Keratinocyte (primary cell): ENCODE data around the gene NDUFA7. TPM values are rescaled to one million over a fixed set of nuclear protein-coding genes. Genes with fewer than 3 reads are reported as not detected.
"Not testable (repeated sequence)": the region's sequence is repeated elsewhere in the genome, so short reads cannot be mapped to it uniquely, and the experiment has no call there.

ENCODE experiments used
- DNase-seq: peaks from one replicate; pipeline ENCODE4 v3.0.0-alpha.2; 2011; ENCODE audit warnings: low read depth, missing footprints, low spot score
- FAIRE-seq: peaks from 2 replicates; lab custom pipeline; 2011; peaks lifted over from hg19 to GRCh38; lab: Jason Lieb, UNC
- H2AFZ ChIP-seq: 2 replicates; pipeline ENCODE4 v1.6.0; 2012; ENCODE audit warnings: low read length, control low read depth, inconsistent platforms; ENCODE audit not compliant: control insufficient read depth
- H3K27ac ChIP-seq: 2 replicates; pipeline ENCODE4 v1.5.1; 2011; ENCODE audit warnings: low read length; ENCODE audit not compliant: control insufficient read depth, insufficient read depth
- H3K27me3 ChIP-seq: 3 replicates; pipeline ENCODE4 v1.6.0; 2011; ENCODE audit warnings: low read length; ENCODE audit not compliant: control insufficient read depth, insufficient read depth; ENCODE audit errors: extremely low read depth
- H3K36me3 ChIP-seq, 2 experiments: 2 replicates in 1 of 2; 3 replicates in 1 of 2; pipeline ENCODE4 v1.5.1; 2011; ENCODE audit warnings: low read length in 2 of 2, mild to moderate bottlenecking in 1 of 2; ENCODE audit not compliant: control insufficient read depth in 2 of 2, insufficient read depth in 2 of 2; ENCODE audit errors: extremely low read depth in 1 of 2
- H3K4me1 ChIP-seq: 3 replicates; pipeline ENCODE4 v1.5.1; 2011; ENCODE audit warnings: low read length; ENCODE audit not compliant: control insufficient read depth, insufficient read depth; ENCODE audit errors: extremely low read depth
- H3K4me2 ChIP-seq: 3 replicates; pipeline ENCODE4 v1.6.0; 2011; ENCODE audit warnings: low read depth, low read length; ENCODE audit not compliant: control insufficient read depth, insufficient read depth; ENCODE audit errors: extremely low read depth
- H3K4me3 ChIP-seq, 3 experiments: fragments of 200-600 bp in 1 of 3; sonication (generic) in 1 of 3; 2 replicates in 2 of 3; 3 replicates in 1 of 3; pipeline ENCODE4 v1.5.1; 2011 to 2016; ENCODE audit warnings: low read length in 3 of 3, mild to moderate bottlenecking in 3 of 3, control low read depth in 2 of 3, inconsistent platforms in 1 of 3, low read depth in 1 of 3, mixed read lengths in 1 of 3, mixed run types in 1 of 3, moderate library complexity in 1 of 3; ENCODE audit not compliant: control insufficient read depth in 2 of 3, insufficient read depth in 2 of 3; ENCODE audit errors: extremely low read depth in 1 of 3
- H3K79me2 ChIP-seq: 2 replicates; pipeline ENCODE4 v1.6.0; 2012; ENCODE audit warnings: low read length; ENCODE audit not compliant: control insufficient read depth, insufficient read depth
- H3K9ac ChIP-seq: 3 replicates; pipeline ENCODE4 v1.6.0; 2011; ENCODE audit warnings: low read length; ENCODE audit not compliant: control insufficient read depth, insufficient read depth; ENCODE audit errors: extremely low read depth
- H3K9me1 ChIP-seq: 3 replicates; pipeline ENCODE4 v1.6.0; 2011; ENCODE audit warnings: low read length; ENCODE audit not compliant: control insufficient read depth, insufficient read depth; ENCODE audit errors: extremely low read depth
- H3K9me3 ChIP-seq: 2 replicates; pipeline ENCODE4 v1.5.1; 2012; ENCODE audit warnings: low read depth, low read length; ENCODE audit not compliant: control insufficient read depth
- H4K20me1 ChIP-seq: 3 replicates; pipeline ENCODE4 v1.6.0; 2011; ENCODE audit warnings: low read length; ENCODE audit not compliant: control insufficient read depth, insufficient read depth; ENCODE audit errors: extremely low read depth
- CTCF ChIP-seq, 3 experiments: IDR thresholded peaks in 1 of 3; conservative IDR thresholded peaks in 1 of 3; optimal IDR thresholded peaks in 1 of 3; 2 replicates in 2 of 3; 3 replicates in 1 of 3; pipeline versions ENCODE3 to v1.5.1; 2011; ENCODE audit warnings: low read length in 3 of 3, mild to moderate bottlenecking in 3 of 3, moderate library complexity in 2 of 3, control low read depth in 1 of 3, inconsistent platforms in 1 of 3; ENCODE audit not compliant: insufficient read depth in 2 of 3; ENCODE audit errors: extremely low read depth in 1 of 3
- EZH2 ChIP-seq: IDR thresholded peaks from one replicate; pipeline ENCODE4 v1.6.1; 2012; ENCODE audit warnings: inconsistent platforms, mild to moderate bottlenecking, low read length, moderate library complexity
- dilution Hi-C: fragments of 300-500 bp; cut with MboI; formaldehyde crosslinking; loops from one replicate; pipeline ENCODE4 v1.7.0; 2020; ENCODE audit warnings: low sequenced_read_pairs; ENCODE audit not compliant: extremely low pct_ligation_motif_present
- polyA plus RNA-seq, 5 experiments: library from polyadenylated mRNA; depleted of rRNA in 3 of 5; stranded (reverse) in 3 of 5; stranded (forward) in 1 of 5; unstranded in 1 of 5; fragments of >200 nt; gene quantifications; 1 replicate in 1 of 5; 2 replicates in 3 of 5; 3 replicates in 1 of 5; pipeline versions ENCODE4 v1.2.1 to v1.2.3, GENCODE V29; 2011 to 2012; ENCODE audit warnings: missing spikeins in 2 of 5, low read depth in 1 of 5, low replicate concordance in 1 of 5

Gene NDUFA7
- polyA plus RNA-seq, 1 donor (not counting 4 experiments of a cell fraction or from before 2014, with no cell fraction given), result 59.2 TPM

- no peak overlapping the region for H2AFZ ChIP-seq
- no peaks in the 10 kb centered on the region for H3K9me1 ChIP-seq
- no peak overlapping the region for H3K9ac ChIP-seq
- FAIRE-seq (no peak), DNase-seq (no peak)
- no peak overlapping the region for H3K27ac ChIP-seq
- H3K4me1 ChIP-seq, result peaks cover 5% of the 10 kb centered on the region
- TF ChIP-seq EZH2 (no peak), CTCF (optimal IDR thresholded peaks at IDR 0.05 in 1 of 3, IDR thresholded peaks at IDR 0.05 in 1 of 3, conservative IDR thresholded peaks at IDR 0.05 in 1 of 3; ENCODE audit: extremely low read depth in 1 of 3, insufficient read depth in 2 of 3, low read length in 3 of 3) (no peak)
- no peaks in the 10 kb centered on the region for H3K9me3 ChIP-seq
- no peaks in the 10 kb centered on the region for H3K27me3 ChIP-seq
- no peaks in the 10 kb centered on the region for H3K79me2 ChIP-seq
- dilution Hi-C loops, result no loop called here
- no peak overlapping the region for H3K4me2 ChIP-seq
- no peaks in the 10 kb centered on the region for H4K20me1 ChIP-seq
- peaks cover 4% of the 10 kb centered on the region in 2 experiments for H3K36me3 ChIP-seq
- no peak overlapping the region for H3K4me3 ChIP-seq
Measured at GRCh38 chr19:8302734-8303133, 18.4 kb downstream of the NDUFA7 start.

- H4K20me1 ChIP-seq, result no peaks in the 10 kb centered on the region
- no peak for FAIRE-seq
- H3K4me2 ChIP-seq, result no peak overlapping the region
- DNase-seq, result no peak
- H3K36me3 ChIP-seq, result peaks cover 4% of the 10 kb centered on the region in 2 experiments
- no peak overlapping the region for H2AFZ ChIP-seq
- H3K27ac ChIP-seq, result no peak overlapping the region
- H3K9me1 ChIP-seq, result no peaks in the 10 kb centered on the region
- TF ChIP-seq EZH2, result no peak
- TF ChIP-seq CTCF (optimal IDR thresholded peaks at IDR 0.05 in 1 of 3, IDR thresholded peaks at IDR 0.05 in 1 of 3, conservative IDR thresholded peaks at IDR 0.05 in 1 of 3; ENCODE audit: extremely low read depth in 1 of 3, insufficient read depth in 2 of 3, low read length in 3 of 3), result no peak
- H3K4me1 ChIP-seq, result peaks cover under 1% of the 10 kb centered on the region
- H3K27me3 ChIP-seq, result no peaks in the 10 kb centered on the region
- no peaks in the 10 kb centered on the region for H3K9me3 ChIP-seq
- dilution Hi-C loops, result no loop called here
- no peak overlapping the region for H3K4me3 ChIP-seq
- no peaks in the 10 kb centered on the region for H3K79me2 ChIP-seq
- H3K9ac ChIP-seq, result no peak overlapping the region
Measured at GRCh38 chr19:8302357-8302691, 18.9 kb downstream of the NDUFA7 start.

GRCh38 chr19:8291337-8291736 is 29.8 kb downstream of the NDUFA7 start:
- H3K9ac ChIP-seq, H3K9me3 ChIP-seq, H3K79me2 ChIP-seq, H3K36me3 ChIP-seq, dilution Hi-C loops, H3K27me3 ChIP-seq, H3K4me1 ChIP-seq, H3K4me3 ChIP-seq, H3K27ac ChIP-seq, H3K4me2 ChIP-seq, H4K20me1 ChIP-seq, H3K9me1 ChIP-seq, DNase-seq, H2AFZ ChIP-seq: not testable (repeated sequence)
- peak; percentile 73 for FAIRE-seq

GRCh38 chr19:8276508-8276907 is 44.7 kb downstream of the NDUFA7 start:
- DNase-seq, H3K9me3 ChIP-seq, H3K9me1 ChIP-seq, H3K27me3 ChIP-seq, dilution Hi-C loops, H3K9ac ChIP-seq, FAIRE-seq, H3K27ac ChIP-seq, H3K4me2 ChIP-seq, H3K36me3 ChIP-seq, H3K4me3 ChIP-seq, H3K79me2 ChIP-seq, H4K20me1 ChIP-seq, H2AFZ ChIP-seq, H3K4me1 ChIP-seq: not testable (repeated sequence)
